Common myeloid progenitor, CD34-positive (primary cell): ENCODE data around the gene TNFSF8.
A peak's percentile ranks its signal among the peaks of the same experiment; 100 is the strongest.

ENCODE experiments used
- CTCF ChIA-PET: fragments of 350-600 bp; sonication (Branson Sonifier 250); formaldehyde crosslinking; loops from one replicate; lab custom pipeline; 2021; ENCODE audit warnings: antibody characterized with exemption; lab: Charles Lee
- POLR2A ChIA-PET: fragments of 350-600 bp; sonication (Branson Sonifier 250); formaldehyde crosslinking; loops from one replicate; lab custom pipeline; 2021; ENCODE audit warnings: antibody characterized with exemption; lab: Charles Lee
- DNase-seq, 3 donors: peaks; one replicate each; pipeline versions ENCODE4 v3.0.0 to v3.0.0-alpha.2; 2013
- H3K27ac ChIP-seq, 2 experiments: 1 replicate in 1 of 2; 2 replicates in 1 of 2; pipeline ENCODE4 v1.7.0; 2013; ENCODE audit warnings: inconsistent platforms in 2 of 2, low read length in 2 of 2, mild to moderate bottlenecking in 2 of 2, low read depth in 1 of 2, moderate library complexity in 1 of 2; ENCODE audit not compliant: severe bottlenecking in 2 of 2, insufficient read depth in 1 of 2, poor library complexity in 1 of 2
- H3K27me3 ChIP-seq, 5 experiments: replicated peaks in 2 of 5; 1 replicate in 3 of 5; 2 replicates in 2 of 5; pipeline versions ENCODE4 v1.6.1 to v1.7.0; 2013; ENCODE audit warnings: low read length in 4 of 5, mild to moderate bottlenecking in 2 of 5, moderate library complexity in 2 of 5, inconsistent platforms in 1 of 5; ENCODE audit not compliant: insufficient read depth in 5 of 5, control insufficient read depth in 4 of 5
- H3K36me3 ChIP-seq, 4 experiments: 1 replicate in 2 of 4; 2 replicates in 2 of 4; pipeline versions ENCODE4 v1.6.1 to v1.7.0; 2013; ENCODE audit warnings: low read length in 3 of 4, control low read depth in 1 of 4, mild to moderate bottlenecking in 1 of 4; ENCODE audit not compliant: control insufficient read depth in 4 of 4, insufficient read depth in 4 of 4
- H3K4me1 ChIP-seq, 4 experiments: 1 replicate in 3 of 4; 2 replicates in 1 of 4; pipeline versions ENCODE4 v1.6.1 to v1.7.1; 2013; ENCODE audit warnings: low read length in 3 of 4, mild to moderate bottlenecking in 3 of 4, control low read depth in 1 of 4, inconsistent platforms in 1 of 4, moderate library complexity in 1 of 4; ENCODE audit not compliant: control insufficient read depth in 4 of 4, insufficient read depth in 4 of 4; ENCODE audit errors: control extremely low read depth in 1 of 4
- H3K4me3 ChIP-seq, 7 experiments: 1 replicate in 4 of 7; 2 replicates in 3 of 7; pipeline versions ENCODE4 v1.5.1 to v1.7.0; 2013; ENCODE audit warnings: mild to moderate bottlenecking in 7 of 7, low read length in 6 of 7, moderate library complexity in 6 of 7, inconsistent platforms in 2 of 7, low read depth in 2 of 7, control low read depth in 1 of 7; ENCODE audit not compliant: insufficient read depth in 4 of 7, control insufficient read depth in 1 of 7; ENCODE audit errors: extremely low read depth in 1 of 7
- H3K9me3 ChIP-seq, 5 experiments: 1 replicate in 4 of 5; 2 replicates in 1 of 5; pipeline versions ENCODE4 v1.6.1 to v1.7.1; 2013; ENCODE audit warnings: low read length in 4 of 5, mild to moderate bottlenecking in 2 of 5, inconsistent platforms in 1 of 5, low read depth in 1 of 5, moderate library complexity in 1 of 5; ENCODE audit not compliant: control insufficient read depth in 4 of 5, insufficient read depth in 2 of 5; ENCODE audit errors: control extremely low read depth in 1 of 5
- WGBS: methylation state at CpG from one replicate; pipeline ENCODE4 v1.1.5; 2013; ENCODE audit not compliant: insufficient coverage; 5-methylcytosine and 5-hydroxymethylcytosine counted together

The TNFSF8 gene

DNA sequence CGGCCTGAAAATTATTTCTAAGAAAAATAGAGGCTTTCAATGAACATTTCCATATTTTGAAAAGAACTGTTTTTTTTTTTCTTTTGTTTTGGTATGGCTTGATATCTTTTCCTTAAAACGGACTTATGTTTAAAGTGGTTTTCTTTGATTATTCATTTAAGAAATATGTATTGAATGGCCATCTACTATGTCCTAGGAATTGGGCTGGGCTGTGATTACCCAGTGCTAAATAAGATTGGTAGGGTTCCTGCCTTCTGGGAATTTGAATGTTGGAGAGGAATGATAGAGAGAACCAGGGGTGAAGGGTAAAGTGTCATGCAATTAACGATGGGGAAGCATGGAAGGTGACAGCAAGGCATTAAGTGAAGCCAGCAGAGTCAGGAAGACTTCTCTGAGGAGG, 33.2 kb downstream of the TNFSF8 start:
- H3K4me1 ChIP-seq: peaks cover 16 to 48% (median 23%) of the 10 kb centered on the region in 4 experiments
- no peaks in the 10 kb centered on the region for H3K9me3 ChIP-seq
- H3K27ac ChIP-seq: no peak overlapping the region
- POLR2A ChIA-PET: no interaction called here
- H3K27me3 ChIP-seq: no peaks in the 10 kb centered on the region
- H3K36me3 ChIP-seq: peaks cover 0 to 3% (median 1%) of the 10 kb centered on the region in 4 experiments
- CTCF ChIA-PET: interaction anchor here (0.6 to 0.7 kb wide), 2 partner anchors 17 to 31 kb away, joined by 3 to 4 read pairs; no protein-coding TSS in a partner anchor
- H3K4me3 ChIP-seq: no peak overlapping the region
- DNase-seq: no peak
- 90% methylated on average over 1 of the region's 3 CpGs for WGBS

- H3K27ac ChIP-seq: no peak overlapping the region
- no peaks in the 10 kb centered on the region for H3K36me3 ChIP-seq
- peaks cover 16 to 48% (median 23%) of the 10 kb centered on the region in 4 experiments for H3K4me1 ChIP-seq
- no peaks in the 10 kb centered on the region for H3K9me3 ChIP-seq
- no peak for DNase-seq
- H3K4me3 ChIP-seq: no peak overlapping the region
- H3K27me3 ChIP-seq: no peaks in the 10 kb centered on the region
- ChIA-PET POLR2A (no interaction called here), CTCF (no interaction called here)
Measured at GRCh38 chr9:114896344-114896743, 34.0 kb downstream of the TNFSF8 start.

GRCh38 chr9:114895521-114895991, 34.8 kb downstream of the TNFSF8 start:
- Histone ChIP-seq H3K27me3 (no peaks in the 10 kb centered on the region), H3K36me3 (no peaks in the 10 kb centered on the region), H3K4me3 (no peak overlapping the region), H3K27ac (no peak overlapping the region), H3K9me3 (no peaks in the 10 kb centered on the region), H3K4me1 (peaks cover 16 to 48% (median 23%) of the 10 kb centered on the region in 4 experiments)
- DNase-seq: no peak
- CTCF ChIA-PET: no interaction called here
- POLR2A ChIA-PET: no interaction called here

GRCh38 chr9:114894609-114895433, 35.6 kb downstream of the TNFSF8 start:
- H3K9me3 ChIP-seq: no peaks in the 10 kb centered on the region
- H3K4me1 ChIP-seq: peaks cover 16 to 48% (median 24%) of the 10 kb centered on the region in 4 experiments
- no peaks in the 10 kb centered on the region for H3K27me3 ChIP-seq
- DNase-seq: no peak
- no peak overlapping the region for H3K27ac ChIP-seq
- ChIA-PET POLR2A (no interaction called here), CTCF (no interaction called here)
- 90% methylated on average over 6 of the region's 7 CpGs for WGBS
- no peak overlapping the region for H3K4me3 ChIP-seq
- H3K36me3 ChIP-seq: no peaks in the 10 kb centered on the region

DNA sequence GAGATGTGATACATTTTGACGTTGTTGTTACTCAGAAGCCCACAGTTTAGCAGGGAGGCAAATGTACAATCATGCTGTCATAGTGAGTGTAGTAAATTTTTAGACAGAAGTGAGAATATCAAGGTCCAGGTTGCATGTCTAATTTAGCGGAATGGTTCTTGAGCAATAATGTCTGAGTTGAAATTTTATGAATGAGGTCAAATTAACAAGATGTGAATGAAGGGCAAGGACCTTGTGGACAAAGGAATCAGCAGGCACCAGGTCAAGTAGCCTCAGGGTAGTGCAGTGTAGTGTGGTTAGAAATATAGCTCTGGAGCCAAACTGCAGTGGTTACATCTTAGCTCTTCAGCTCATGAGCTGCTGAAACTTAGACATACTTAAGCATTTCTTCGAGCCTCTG, 36.2 kb downstream of the TNFSF8 start:
- Histone ChIP-seq H3K27me3 (no peaks in the 10 kb centered on the region), H3K4me1 (peaks cover 17 to 47% (median 20%) of the 10 kb centered on the region in 4 experiments), H3K27ac (no peak overlapping the region), H3K36me3 (no peaks in the 10 kb centered on the region), H3K4me3 (no peak overlapping the region), H3K9me3 (no peaks in the 10 kb centered on the region)
- POLR2A ChIA-PET: no interaction called here
- CTCF ChIA-PET: no interaction called here
- DNase-seq: no peak
- 50% methylated on average over 2 of the region's 3 CpGs for WGBS

DNA sequence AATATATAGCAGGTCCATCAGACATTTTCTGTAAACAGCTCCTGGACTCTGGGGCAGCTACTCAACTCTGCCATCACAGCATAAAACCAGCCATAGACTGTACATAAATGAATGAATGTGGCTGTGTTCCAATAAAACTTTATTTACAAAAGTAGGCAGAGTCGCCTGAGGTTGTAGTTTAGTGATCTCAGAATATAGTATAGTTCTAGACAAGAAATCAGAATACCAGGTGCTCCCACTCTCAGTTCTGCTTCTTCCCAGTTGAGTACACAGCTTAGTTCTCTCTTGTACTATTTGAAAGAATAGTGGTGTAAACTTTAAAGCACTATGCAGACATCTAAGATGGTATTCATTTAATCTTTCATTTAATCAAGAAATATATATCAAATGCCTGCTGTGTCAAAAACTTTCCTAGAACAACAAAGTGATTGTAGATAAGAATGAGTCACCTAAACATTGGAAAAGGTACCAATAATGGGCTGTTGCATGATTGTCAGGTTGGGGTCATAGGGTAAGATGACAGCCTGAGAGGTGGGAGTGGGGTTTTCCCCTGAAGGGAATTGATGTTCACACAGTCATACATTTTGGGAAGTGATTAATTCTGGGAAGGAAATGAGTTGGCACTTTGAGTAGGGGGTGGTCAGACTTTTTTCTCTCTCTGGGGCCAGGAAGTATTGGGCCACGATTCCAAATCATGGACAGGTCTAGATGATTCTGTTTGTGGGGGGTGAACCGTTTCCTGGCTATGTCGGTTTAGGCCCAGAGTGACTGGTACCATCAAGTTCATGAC, 37.0 kb downstream of the TNFSF8 start:
- 61% methylated on average over 3 of the region's 4 CpGs for WGBS
- Histone ChIP-seq H3K4me3 (no peak overlapping the region), H3K36me3 (no peaks in the 10 kb centered on the region), H3K4me1 (peaks cover 10 to 47% (median 16%) of the 10 kb centered on the region in 4 experiments), H3K27ac (no peak overlapping the region), H3K9me3 (no peaks in the 10 kb centered on the region), H3K27me3 (no peaks in the 10 kb centered on the region)
- peak in 1 of 3 donors; percentile 25 for DNase-seq
- ChIA-PET POLR2A (no interaction called here), CTCF (no interaction called here)

DNA sequence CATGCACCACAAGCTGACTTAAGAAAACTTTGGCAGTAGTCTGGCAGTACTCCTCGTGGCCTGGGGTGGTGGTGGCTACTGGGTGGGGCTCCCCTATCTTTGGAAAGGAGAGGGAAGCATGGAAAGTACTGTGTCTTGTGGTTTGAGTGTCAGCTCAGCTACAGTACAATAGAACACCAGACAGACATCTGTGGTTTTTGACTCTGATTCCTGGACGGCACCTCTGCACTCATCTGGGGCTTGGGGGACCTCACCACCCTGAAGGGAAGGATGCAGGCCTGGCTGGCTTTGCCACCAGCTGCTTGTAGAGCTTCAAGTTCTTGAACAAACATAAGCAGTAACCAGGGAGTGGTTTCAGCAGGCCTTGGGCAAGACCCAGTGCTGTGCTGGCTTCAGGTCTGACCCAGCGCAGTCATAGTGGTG, 40.6 kb downstream of the TNFSF8 start:
- DNase-seq: peak; percentile 15 to 87 (median 83)
- Histone ChIP-seq H3K27me3 (no peaks in the 10 kb centered on the region), H3K27ac (no peak overlapping the region), H3K4me1 (peaks cover 7 to 36% (median 9%) of the 10 kb centered on the region in 4 experiments), H3K36me3 (no peaks in the 10 kb centered on the region), H3K9me3 (peaks cover 2 to 11% (median 4%) of the 10 kb centered on the region in 5 experiments), H3K4me3 (no peak overlapping the region)
- ChIA-PET POLR2A (no interaction called here), CTCF (interaction anchor here (1.7 to 2.2 kb wide), 2 partner anchors 17 to 21 kb away, joined by 7 to 8 read pairs; no protein-coding TSS in a partner anchor)
- WGBS: 58% methylated on average over 3 of the region's 3 CpGs
